HuH-7.5 (cell line): Measurements from ENCODE around the gene CDK3.
"Not testable (repeated sequence)": the region's sequence is repeated elsewhere in the genome, so short reads cannot be mapped to it uniquely, and the experiment has no call there.

Experiments used
- DNase-seq: peaks from one replicate; pipeline ENCODE4 v3.0.0; 2011; ENCODE audit warnings: low spot score

CDK3 gene

DNA sequence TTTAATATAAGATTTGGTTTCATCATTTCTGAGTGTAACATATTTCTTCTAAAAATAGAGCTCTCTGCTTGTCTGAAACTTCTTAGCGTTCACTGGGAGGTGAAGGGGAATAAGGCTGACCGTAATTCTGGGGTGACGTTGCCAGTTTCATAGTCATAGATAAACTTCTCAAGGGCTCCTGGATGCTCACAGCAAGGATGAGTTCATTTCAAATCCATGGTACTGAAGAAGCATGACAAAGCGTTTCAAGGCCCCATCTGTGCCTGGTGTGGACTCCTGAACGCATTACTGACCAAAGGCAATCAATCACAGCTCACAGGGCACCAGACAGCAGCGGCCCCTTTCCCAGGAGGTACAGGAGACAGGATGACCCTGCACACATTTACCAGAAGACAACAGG, 38.5 kb downstream of the CDK3 start:
- no peak for DNase-seq

DNA sequence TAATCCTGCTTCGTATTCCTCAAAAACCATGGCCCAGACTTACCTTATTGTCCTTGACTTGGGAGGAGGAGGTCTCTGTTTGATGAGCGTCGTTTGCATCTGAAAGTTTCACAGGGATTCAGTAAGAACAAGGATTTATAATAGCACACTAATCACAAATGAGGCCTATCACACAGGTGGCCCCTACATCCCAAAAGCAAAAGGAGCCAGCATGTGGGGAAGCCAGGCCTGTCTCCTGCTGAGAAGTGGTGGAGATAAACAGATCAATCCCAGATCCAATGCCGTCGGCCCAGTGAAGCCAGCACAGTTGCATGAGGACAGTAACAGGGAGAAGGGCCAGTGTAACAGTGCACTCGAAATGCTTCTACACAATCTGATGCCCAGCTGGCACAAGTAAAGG, 39.7 kb downstream of the CDK3 start:
- DNase-seq: no peak

DNA sequence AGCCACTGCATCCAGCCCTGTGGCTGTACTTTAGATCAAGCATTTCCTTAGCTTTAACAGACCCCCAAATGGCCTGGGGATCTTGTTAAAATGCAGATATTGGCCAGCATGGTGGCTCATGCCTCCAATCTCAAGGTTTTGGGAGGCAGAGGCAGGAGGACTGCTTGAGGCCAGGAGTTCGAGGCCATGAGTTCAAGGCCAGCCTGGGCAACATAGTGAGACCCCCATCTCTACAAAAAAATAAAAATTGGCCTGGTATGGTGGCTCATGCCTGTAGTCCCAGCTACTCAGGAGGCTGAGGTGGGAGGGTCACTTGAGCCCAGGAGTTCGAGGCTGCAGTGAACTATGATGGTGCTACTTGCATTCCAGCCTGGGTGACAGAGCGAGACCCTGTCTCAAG, 42.2 kb downstream of the CDK3 start:
- not testable (repeated sequence) for DNase-seq

DNA sequence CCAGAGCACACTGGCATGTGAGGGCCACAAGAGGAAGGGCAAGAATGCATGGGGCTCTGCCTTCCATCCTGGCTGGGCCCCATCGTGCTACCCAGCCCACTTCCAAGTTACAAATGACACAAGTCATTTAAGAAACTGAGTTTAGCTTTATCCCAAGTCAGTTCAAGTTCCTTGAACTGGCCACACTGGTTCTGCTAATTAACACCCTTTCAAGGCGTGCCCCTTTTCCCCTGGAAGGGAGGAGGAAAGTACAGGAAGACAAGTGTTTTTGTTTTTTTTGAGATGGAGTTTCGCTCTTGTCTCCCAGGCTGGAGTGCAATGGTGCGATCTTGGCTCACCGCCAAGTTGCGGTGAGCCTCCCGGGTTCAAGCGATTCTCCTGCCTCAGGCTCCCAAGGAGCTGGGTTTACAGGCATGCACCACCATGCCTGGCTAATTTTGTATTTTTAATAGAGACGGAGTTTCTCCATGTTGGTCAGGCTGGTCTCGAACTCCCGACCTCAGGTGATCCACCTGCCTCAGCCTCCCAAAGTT, 43.9 kb downstream of the CDK3 start:
- not testable (repeated sequence) for DNase-seq

DNA sequence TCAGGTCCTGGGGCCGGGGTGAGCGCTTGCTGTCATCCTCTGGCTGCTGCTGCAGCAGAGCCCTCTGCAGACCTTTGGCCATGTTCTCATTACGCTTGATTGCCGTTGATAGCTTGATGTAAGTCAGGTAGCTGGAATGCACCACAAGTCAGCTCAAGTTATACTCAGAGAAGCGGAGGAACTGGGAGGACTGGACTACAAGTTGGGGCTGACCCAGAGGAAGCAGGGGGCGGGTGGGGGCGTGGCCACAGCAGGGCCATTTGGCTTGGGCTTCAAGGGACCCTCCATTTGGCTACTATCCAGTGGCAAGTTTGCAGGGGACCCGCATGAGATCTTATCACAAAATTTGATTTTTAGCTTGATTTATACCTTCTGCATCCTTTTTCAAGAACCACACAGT, 45.4 kb downstream of the CDK3 start:
- no peak for DNase-seq

DNA sequence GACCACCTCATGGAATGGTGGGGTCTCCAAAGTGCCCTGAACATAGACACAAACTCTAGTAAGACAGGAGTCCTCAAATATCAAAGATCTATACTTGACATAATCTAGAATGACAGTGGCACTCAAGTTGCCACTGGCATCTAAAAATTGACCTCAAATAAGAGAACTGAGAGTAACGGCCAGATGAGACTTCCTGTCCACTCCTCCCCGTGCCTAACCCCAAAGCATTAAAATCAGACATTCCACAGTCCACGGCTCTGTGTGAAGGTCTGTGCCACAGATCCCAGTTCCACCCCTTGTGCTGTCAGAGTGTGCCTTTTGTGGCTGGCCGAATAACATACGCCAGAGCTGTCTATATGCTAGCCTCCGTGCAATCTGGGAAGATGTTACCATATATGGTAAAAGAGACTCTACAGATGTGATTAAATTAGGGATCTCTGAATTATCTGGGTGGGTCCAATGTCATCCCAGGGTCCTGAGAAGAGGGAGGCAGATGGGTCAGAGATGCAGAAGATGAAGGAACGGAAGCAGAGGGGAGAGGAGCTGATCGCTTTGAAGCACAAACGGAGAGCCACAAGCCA, 47.5 kb downstream of the CDK3 start:
- DNase-seq: no peak

DNA sequence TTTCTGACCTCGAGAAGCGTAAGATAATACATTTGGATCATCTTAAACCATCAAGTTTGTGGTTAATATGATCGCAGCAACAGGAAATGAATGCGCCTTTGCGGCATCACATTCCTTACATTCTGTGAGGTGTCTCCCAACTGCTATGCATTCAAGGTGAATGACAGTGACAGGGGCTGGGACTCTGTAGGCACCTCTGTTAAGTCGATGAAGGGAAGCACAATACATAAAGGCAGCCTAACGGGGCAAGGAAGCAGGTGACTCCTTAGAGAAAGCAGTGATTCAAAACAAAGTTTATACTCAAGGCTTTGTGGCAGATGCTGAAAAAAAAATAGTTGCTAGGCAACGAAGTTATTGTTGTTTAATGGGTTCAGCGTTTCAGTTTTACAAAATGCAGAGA, 48.1 kb downstream of the CDK3 start:
- DNase-seq: no peak

DNA sequence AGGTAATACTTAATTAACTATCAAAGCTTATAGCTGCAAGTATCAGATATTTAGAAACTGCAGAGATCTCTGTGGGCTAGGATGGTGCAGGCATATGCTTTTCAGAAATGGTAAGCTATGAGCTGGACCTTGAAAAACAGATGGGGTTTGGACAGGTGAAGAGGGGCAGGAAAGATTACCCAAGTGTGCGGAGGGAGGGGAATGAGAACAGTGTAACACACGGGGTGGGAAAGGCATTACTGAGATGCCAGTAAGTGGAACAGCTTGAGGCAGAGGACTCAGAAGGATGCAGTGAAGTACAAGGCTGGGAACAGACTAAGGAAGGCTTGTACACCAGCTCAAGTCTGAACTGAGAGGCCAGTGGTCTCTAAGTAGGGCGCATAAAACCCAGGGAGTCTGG, 48.6 kb downstream of the CDK3 start:
- DNase-seq: no peak

DNA sequence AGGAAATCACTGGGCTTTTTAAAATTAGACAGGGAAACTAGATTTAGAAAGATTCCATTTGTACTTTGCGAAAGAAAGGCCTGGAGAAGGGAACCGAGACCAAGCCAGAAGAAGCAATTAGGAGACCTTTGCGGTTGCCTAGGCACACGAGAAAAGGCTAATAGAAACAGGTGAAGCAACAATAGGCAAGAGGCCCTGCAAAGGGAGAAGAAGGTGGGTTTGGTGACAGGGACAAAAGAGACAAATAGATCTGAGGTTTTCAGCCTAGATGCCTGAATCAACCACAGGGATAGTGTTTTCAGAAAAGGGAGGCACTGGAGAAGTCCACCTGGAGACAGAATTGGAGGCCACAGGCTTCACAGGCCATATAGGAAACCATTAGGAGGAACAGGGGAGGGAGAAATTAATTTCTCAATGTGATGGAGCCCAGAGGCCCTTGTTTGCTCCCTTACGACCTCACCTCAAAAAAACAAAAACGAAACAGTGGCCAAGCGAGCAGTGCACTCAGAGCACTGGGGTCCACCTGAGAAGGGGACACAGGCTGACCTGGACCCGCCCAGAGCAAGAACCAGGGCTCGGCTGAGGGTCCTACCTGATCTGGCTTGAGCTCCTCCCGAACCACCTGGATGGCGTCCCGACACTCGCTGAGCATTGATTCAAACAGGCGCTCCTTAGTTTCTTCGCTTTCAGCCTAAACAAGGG, 49.3 kb downstream of the CDK3 start:
- no peak for DNase-seq

DNA sequence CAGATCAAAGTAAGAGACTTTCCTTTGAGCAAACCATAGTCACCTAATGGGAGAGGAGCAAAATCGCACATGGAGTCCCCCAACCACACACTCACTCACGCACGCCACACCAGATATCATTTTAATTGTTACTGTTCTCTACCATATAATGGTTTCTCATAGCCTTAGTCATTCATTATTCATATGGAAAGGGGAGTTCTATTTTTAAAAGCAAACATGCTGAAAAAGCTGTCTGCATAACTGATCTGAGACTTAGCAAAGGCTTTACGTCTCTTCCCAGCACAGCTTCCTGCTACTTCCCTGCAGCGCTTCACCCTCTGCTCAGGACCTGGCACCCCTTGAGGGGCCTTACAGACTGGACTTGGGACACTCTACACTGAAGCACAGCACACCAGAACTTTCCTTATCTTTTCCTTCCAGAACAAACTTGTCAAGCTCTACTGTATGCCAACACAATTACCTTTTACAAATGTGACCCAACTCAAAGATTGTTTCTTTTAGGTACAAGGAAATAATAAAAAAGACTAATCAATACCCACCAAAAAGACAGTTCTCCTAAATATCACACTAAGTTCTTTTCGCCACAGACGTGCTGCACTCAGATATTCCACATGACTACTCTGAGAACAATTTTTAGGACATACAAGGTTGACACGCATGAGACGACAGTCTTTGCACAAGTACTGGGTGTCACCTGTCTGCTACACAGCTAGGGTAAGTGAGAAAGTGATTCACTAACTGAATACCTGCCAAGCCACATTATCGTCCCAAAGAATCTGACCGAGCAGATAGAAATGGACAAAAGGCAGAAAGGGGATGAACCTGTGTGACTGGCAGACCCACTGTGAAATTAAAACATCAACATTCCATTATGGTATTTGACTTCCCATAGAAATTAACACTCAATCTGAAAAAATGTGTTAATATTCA, 50.1 kb downstream of the CDK3 start:
- DNase-seq: no peak

DNA sequence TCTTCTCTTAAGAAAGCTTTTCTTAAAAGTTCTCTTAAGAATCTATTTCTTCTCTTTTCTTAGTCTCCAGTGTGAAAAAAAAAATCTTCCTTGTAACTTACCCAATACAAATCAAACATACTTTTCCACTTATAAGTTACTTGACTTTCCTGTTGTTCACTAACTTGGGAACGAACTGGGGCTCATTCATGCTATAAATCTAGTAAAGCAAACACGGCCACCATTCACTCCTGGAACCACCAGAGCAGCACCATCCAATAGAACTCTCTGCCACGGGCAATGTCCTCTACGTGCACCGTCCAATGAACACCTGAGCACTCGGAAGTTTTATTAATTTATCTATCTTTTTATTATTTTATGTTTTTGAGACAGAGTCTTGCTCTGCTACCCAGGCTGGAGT, 50.9 kb downstream of the CDK3 start:
- DNase-seq: no peak

DNA sequence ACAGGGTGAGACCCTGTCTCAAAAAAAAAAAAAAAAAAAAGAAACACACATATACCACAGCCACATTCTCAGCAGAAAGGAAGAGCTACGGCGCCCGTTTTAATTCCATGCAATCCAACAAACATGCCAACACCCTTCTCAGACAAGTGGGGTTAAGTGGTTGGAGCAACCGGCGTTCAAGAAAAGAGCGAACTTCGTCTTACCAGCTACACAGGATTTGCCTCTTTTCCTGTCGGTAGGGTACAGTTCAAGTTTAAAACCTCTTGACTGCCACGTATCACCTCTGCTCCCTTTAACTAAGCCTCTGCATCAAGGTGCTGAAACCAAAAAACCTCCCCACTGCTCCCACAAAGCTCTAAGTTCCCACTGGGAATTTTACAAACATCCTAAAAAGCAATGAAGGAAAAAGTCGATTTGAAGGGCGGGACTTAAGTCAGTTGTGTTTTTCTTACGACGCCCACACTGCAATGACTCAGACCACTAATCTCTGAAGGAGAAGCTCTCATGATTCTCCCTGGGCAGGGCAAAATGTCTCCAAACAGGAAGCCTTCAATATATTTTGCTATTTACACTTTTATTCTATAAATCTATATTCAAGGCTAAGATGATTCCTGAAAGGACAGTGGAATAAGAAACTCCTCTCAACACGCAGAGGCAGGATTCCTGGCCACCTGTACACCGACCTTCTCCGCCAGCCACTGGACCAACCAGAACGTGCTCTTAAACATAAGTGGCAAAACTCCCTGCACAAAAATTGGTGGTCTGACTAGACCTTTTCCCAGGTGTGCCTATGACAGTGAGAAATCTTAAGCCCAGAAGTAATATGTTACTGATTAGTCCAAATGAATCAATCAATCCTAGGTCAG, 52.8 kb downstream of the CDK3 start:
- DNase-seq: no peak

DNA sequence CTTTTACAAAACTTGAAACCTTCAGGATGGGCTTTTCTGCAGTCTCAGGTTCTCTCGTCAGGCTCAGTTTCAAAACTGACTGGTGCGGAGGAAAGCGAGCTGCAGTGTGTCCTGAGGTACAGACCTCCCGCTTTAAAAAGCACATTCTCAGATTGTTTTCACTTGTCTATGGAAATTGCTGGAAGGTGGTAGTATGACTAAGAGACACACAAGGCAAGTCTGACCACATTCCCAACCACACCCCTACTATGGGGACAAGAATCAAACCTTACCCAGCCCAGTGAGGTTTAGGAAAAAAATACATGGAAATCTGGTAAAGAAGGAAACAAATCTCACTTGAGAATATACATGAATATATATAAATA, 53.4 kb downstream of the CDK3 start:
- DNase-seq: no peak
